Transverse colon (tissue), 4 donors: ENCODE results near the gene ATP6V1E1. TPM values are rescaled to one million over a fixed set of nuclear protein-coding genes. Genes with fewer than 3 reads are reported as not detected.
A peak's percentile ranks its signal among the peaks of the same experiment; 100 is the strongest.

Experiments
- DNase-seq: peaks from one replicate; pipeline ENCODE4 v3.0.0-alpha.2; 2019
- H3K27ac ChIP-seq, 4 donors: fragments of 200-600 bp; sonication (generic); 2 replicates each; pipeline ENCODE4 v1.5.1; 2016 to 2018; ENCODE audit warnings: inconsistent platforms in 4 of 4
- H3K27me3 ChIP-seq: fragments of 200-600 bp; sonication (generic); 2 replicates; pipeline ENCODE4 v1.5.1; 2017; ENCODE audit warnings: inconsistent platforms
- H3K36me3 ChIP-seq, 4 donors: fragments of 200-600 bp; sonication (generic); 2 replicates each; pipeline ENCODE4 v1.5.1; 2017 to 2019; ENCODE audit warnings: inconsistent platforms in 4 of 4
- H3K4me1 ChIP-seq, 4 donors: fragments of 200-600 bp; sonication (generic); 2 replicates each; pipeline ENCODE4 v1.5.1; 2017 to 2020; ENCODE audit warnings: inconsistent platforms in 4 of 4
- H3K4me3 ChIP-seq, 4 donors: fragments of 200-600 bp; sonication (generic); 1 replicate in 1 of 4; 2 replicates in 3 of 4; pipeline versions ENCODE4 v1.5.1 to v1.6.1; 2017 to 2019; ENCODE audit warnings: inconsistent platforms in 4 of 4
- H3K9me3 ChIP-seq, 2 donors: fragments of 200-600 bp; sonication (generic); 2 replicates each; pipeline ENCODE4 v1.5.1; 2017 to 2019; ENCODE audit warnings: inconsistent platforms in 2 of 2
- CTCF ChIP-seq, 5 experiments: fragments of 200-600 bp in 3 of 5; fragments of 450-650 bp in 2 of 5; sonication (generic) in 3 of 5; IDR thresholded peaks; 1 replicate in 2 of 5; 2 replicates in 3 of 5; pipeline ENCODE4 v1.5.1; 2016 to 2017; ENCODE audit warnings: antibody characterized with exemption in 5 of 5, inconsistent platforms in 3 of 5, mild to moderate bottlenecking in 2 of 5, moderate library complexity in 1 of 5
- EP300 ChIP-seq: sonication (generic); formaldehyde crosslinking; IDR thresholded peaks from one replicate; pipeline ENCODE4 v1.6.1; 2017; ENCODE audit warnings: antibody characterized with exemption, low read depth
- POLR2A ChIP-seq: fragments of 450-650 bp; IDR thresholded peaks from one replicate; pipeline ENCODE4 v1.6.1; 2016; ENCODE audit warnings: antibody characterized with exemption, mild to moderate bottlenecking, moderate library complexity
- POLR2AphosphoS5 ChIP-seq, 3 donors: sonication (generic); formaldehyde crosslinking; IDR thresholded peaks; one replicate each; pipeline ENCODE4 v1.6.1; 2016; ENCODE audit warnings: antibody characterized with exemption in 3 of 3
- WGBS, 2 donors: methylation state at CpG; one replicate each; pipeline ENCODE4 v1.1.5; 2018; ENCODE audit warnings: low coverage in 1 of 2; 5-methylcytosine and 5-hydroxymethylcytosine counted together
- in situ Hi-C, 4 donors: fragments of 200-750 bp; cut with MboI; loops; one replicate each; pipeline versions ENCODE4 v1.15.0 to v1.15.1; 2017; ENCODE audit warnings: low sequenced_read_pairs in 3 of 4, low pct_ligation_motif_present in 1 of 4, low pct_unique_long_range_greater_than_20kb in 1 of 4
- intact Hi-C: fragments of 100-400 bp; cut with DNase I; formaldehyde crosslinking; loops from one replicate; pipeline ENCODE4 v1.15.1; 2023; ENCODE audit warnings: low total_unique reads
- total RNA-seq, 4 donors: library from RNA; depleted of rRNA; stranded (reverse); fragments of >200 nt; gene quantifications; one replicate each; pipeline ENCODE4 v1.1.0, GENCODE V29; 2016

The ATP6V1E1 gene
- total RNA-seq, 4 donors from 2014 or later = 103 to 142 (median 107) TPM

GRCh38 chr22:17562906-17563870, 65.4 kb downstream of the ATP6V1E1 start, which contains the start of gene SLC25A18:
Gene SLC25A18 (plus strand): TSS chr22:17563498. CDS start chr22:17579945, 16,447 bp downstream.
- in situ Hi-C loops (no loop called here), intact Hi-C loops (no loop called here)
- 61 to 82% methylated on average over 5 to 17 of the region's 17 CpGs for WGBS, 2 donors
- Histone ChIP-seq H3K27ac (peak within 1 kb of the TSS; percentile 61 to 93 (median 70)), H3K9me3 (no peaks in the 10 kb centered on the region), H3K4me3 (no peak within 1 kb of the TSS), H3K4me1 (peaks cover 0 to 23% (median 0%) of the 10 kb centered on the region in 4 donors), H3K27me3 (no peaks in the 10 kb centered on the region), H3K36me3 (no peaks in the 10 kb centered on the region)
- TF ChIP-seq POLR2AphosphoS5 (IDR thresholded peaks at IDR 0.05) = peak in 2 of 3 donors; percentile 39 to 58
- TF ChIP-seq POLR2A = no peak
- TF ChIP-seq EP300 = peak; percentile 17
- peak in 2 of 5 experiments; percentile 21 to 23 for TF ChIP-seq CTCF (IDR thresholded peaks at IDR 0.05)
- peak; percentile 21 for DNase-seq

- intact Hi-C loops (loop anchor here (10.0 kb wide), 2 partner anchors 76 to 226 kb away; partner anchors contain the start of gene BCL2L13), in situ Hi-C loops (no loop called here)
- TF ChIP-seq CTCF (IDR thresholded peaks at IDR 0.05) = no peak
- TF ChIP-seq POLR2A = no peak
- no peak for TF ChIP-seq POLR2AphosphoS5 (IDR thresholded peaks at IDR 0.05)
- no peak for TF ChIP-seq EP300
- no peak overlapping the region for H3K27ac ChIP-seq
- H3K4me1 ChIP-seq = peaks cover 0 to 17% (median under 1%) of the 10 kb centered on the region in 4 donors
- no peaks in the 10 kb centered on the region for H3K9me3 ChIP-seq
- no peaks in the 10 kb centered on the region for H3K36me3 ChIP-seq
- WGBS, 2 donors = 91% methylated on average over 10 of the region's 10 CpGs; no CpG with 5 or more reads in 1 of the 2 donors
- no peak overlapping the region for H3K4me3 ChIP-seq
- no peak for DNase-seq
- no peaks in the 10 kb centered on the region for H3K27me3 ChIP-seq
These were observed 69.4 kb downstream of the ATP6V1E1 start for GRCh38 chr22:17559188-17559587.

GRCh38 chr22:17554814-17555213, 73.7 kb downstream of the ATP6V1E1 start:
- no peak for TF ChIP-seq EP300
- no peak for TF ChIP-seq CTCF (IDR thresholded peaks at IDR 0.05)
- TF ChIP-seq POLR2A = no peak
- no peak for TF ChIP-seq POLR2AphosphoS5 (IDR thresholded peaks at IDR 0.05)
- 81 to 100% methylated on average over 3 to 4 of the region's 4 CpGs for WGBS, 2 donors
- intact Hi-C loops (loop anchor here (10.0 kb wide), 2 partner anchors 80 to 230 kb away; partner anchors contain the start of gene BCL2L13), in situ Hi-C loops (no loop called here)
- no peak overlapping the region for H3K4me3 ChIP-seq
- H3K27me3 ChIP-seq = no peaks in the 10 kb centered on the region
- H3K4me1 ChIP-seq = peaks cover 0 to 5% (median 0%) of the 10 kb centered on the region in 4 donors
- DNase-seq = no peak
- no peak overlapping the region for H3K27ac ChIP-seq
- H3K36me3 ChIP-seq = no peaks in the 10 kb centered on the region
- H3K9me3 ChIP-seq = no peaks in the 10 kb centered on the region

GRCh38 chr22:17552737-17553136, 75.8 kb downstream of the ATP6V1E1 start:
- Histone ChIP-seq H3K4me3 (no peak overlapping the region), H3K27ac (no peak overlapping the region), H3K9me3 (no peaks in the 10 kb centered on the region), H3K36me3 (no peaks in the 10 kb centered on the region), H3K27me3 (no peaks in the 10 kb centered on the region), H3K4me1 (peaks cover 0 to 5% (median 0%) of the 10 kb centered on the region in 4 donors)
- in situ Hi-C loops (no loop called here), intact Hi-C loops (loop anchor here (10.0 kb wide), 2 partner anchors 82 to 232 kb away; partner anchors contain the start of gene BCL2L13)
- TF ChIP-seq EP300 = no peak
- TF ChIP-seq POLR2AphosphoS5 (IDR thresholded peaks at IDR 0.05) = no peak
- TF ChIP-seq CTCF (IDR thresholded peaks at IDR 0.05) = no peak
- TF ChIP-seq POLR2A = no peak
- 63% methylated on average over 7 of the region's 7 CpGs; no CpG with 5 or more reads in 1 of the 2 donors for WGBS, 2 donors
- DNase-seq = no peak
